IPS-20b (cell line): ENCODE measurements around the gene TMEM89.

ENCODE experiments used
- H3K27ac ChIP-seq: one replicate; pipeline ENCODE4 v1.5.1; 2013; ENCODE audit warnings: low read length
- H3K27me3 ChIP-seq: 2 replicates; pipeline ENCODE4 v1.6.1; 2013; ENCODE audit warnings: mild to moderate bottlenecking, low read length, inconsistent platforms; ENCODE audit not compliant: insufficient read depth
- H3K36me3 ChIP-seq: 2 replicates; pipeline ENCODE4 v1.6.1; 2013; ENCODE audit warnings: low read depth, mild to moderate bottlenecking, inconsistent platforms, low read length, moderate library complexity; ENCODE audit not compliant: insufficient read depth
- H3K4me1 ChIP-seq: 2 replicates; pipeline ENCODE4 v1.6.1; 2013; ENCODE audit warnings: mild to moderate bottlenecking, control low read depth, inconsistent platforms, low read length, moderate library complexity; ENCODE audit not compliant: insufficient read depth
- H3K4me3 ChIP-seq: 2 replicates; pipeline ENCODE4 v1.5.1; 2013; ENCODE audit warnings: mild to moderate bottlenecking, low read length, inconsistent platforms
- H3K9ac ChIP-seq: 2 replicates; pipeline ENCODE4 v1.6.1; 2013; ENCODE audit warnings: low read depth, mild to moderate bottlenecking, inconsistent platforms, low read length, moderate library complexity
- H3K9me3 ChIP-seq: 2 replicates; pipeline ENCODE4 v1.6.1; 2013; ENCODE audit warnings: mild to moderate bottlenecking, low read depth, low read length, inconsistent platforms; ENCODE audit not compliant: insufficient read depth

The TMEM89 gene

DNA sequence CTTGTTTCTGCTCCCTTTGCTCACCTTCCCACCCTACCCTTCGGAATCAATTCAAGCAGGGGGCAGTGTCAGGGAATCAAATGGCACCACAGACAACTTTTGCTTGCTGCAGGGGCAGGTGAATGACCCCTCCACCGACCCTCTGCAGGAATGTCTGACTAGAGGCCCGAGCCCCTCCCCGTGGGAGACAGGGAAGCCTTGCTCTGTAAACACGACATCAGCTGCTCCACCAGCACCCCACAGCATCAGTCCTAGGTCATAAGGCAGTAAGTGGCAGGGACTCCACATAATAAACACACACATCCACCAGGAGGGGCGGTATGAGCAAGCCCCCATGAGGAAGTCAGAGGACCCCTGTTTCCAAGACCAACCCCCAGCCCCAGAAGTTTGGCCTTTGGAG, 15.7 kb upstream of the TMEM89 start:
- H3K4me3 ChIP-seq = no peak overlapping the region
- peaks cover 15% of the 10 kb centered on the region; the same call in 1 of the 2 replicates for H3K4me1 ChIP-seq
- no peaks in the 10 kb centered on the region for H3K9me3 ChIP-seq
- H3K27ac ChIP-seq = no peak overlapping the region
- H3K36me3 ChIP-seq = peaks cover 36% of the 10 kb centered on the region
- H3K9ac ChIP-seq = no peak overlapping the region
- no peaks in the 10 kb centered on the region for H3K27me3 ChIP-seq

DNA sequence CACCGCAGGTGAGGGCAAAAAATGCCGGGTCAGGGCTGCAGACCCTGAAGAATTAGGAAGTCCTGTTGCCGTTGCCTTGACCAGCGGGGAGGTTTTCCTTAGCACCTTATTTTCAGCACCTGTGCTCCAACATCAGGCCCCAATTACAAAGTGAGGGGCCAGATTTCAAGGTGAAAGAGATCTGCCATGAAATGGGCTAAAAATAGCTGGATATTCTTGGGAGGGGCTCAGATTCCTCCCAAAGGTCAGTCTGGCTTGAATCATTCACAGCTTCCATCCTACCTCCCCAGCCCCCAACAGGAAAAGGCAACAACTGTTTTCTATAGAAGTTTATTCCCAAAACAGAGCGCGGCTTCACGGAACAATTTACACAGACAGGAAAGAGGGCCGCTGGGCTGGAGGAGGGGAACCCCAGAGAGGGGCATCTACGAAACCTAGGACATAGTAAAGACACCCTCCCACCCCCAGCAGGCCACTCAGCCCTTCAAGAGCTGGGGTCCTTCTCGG, 14.6 kb upstream of the TMEM89 start:
- H3K9ac ChIP-seq = peak overlapping the region; percentile 80; the same call in 1 of the 2 replicates
- no peaks in the 10 kb centered on the region for H3K27me3 ChIP-seq
- no peaks in the 10 kb centered on the region for H3K9me3 ChIP-seq
- H3K27ac ChIP-seq = peak overlapping the region; percentile 62
- peaks cover 15% of the 10 kb centered on the region; the same call in 1 of the 2 replicates for H3K4me1 ChIP-seq
- H3K36me3 ChIP-seq = peaks cover 42% of the 10 kb centered on the region
- peak overlapping the region; percentile 81 for H3K4me3 ChIP-seq

DNA sequence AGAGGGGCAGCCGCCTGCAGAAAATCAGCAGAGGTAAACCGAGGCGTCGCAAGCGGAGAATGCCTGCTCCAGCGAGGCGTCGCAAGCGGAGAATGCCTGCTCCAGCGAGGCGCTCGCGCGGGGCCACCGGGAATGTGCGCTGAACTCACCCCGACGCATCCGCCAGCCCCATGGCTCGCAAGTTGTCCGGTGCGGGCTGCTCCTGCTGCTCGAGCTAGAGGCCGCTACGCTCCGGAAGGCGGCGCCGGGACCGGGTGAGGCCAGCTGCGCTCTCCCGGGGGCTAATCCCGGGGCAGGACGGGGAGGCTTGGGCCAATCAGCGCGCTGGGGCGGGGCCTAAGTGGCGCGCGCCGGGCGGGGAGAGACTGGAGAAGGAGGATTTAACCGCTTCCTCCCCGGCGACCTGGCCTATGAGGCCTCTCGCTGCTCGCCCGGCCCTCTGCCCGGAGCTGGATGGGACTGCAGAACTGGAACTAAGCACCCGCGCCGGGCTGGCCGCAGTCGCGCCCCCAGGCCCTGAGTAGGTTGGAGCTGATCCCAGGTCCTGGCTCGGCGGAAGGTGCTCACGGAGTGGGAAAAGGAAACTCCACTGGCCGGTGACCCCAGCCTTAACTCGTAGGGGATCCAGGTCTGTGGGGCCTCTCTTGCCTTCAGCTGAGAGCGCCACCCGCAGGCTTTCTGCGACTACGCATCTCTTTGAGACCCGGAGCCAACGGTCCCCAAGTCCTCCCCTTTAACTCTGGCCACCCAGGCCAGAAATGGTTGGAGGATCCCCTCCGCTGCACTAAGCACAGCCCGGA, 13.9 kb upstream of the TMEM89 start, which contains the start of gene SLC26A6:
TSS of gene SLC26A6 (minus strand) at position 240 of the 800 bp plus-strand sequence. CDS start at position 172, 68 bp downstream.
- H3K4me1 ChIP-seq = peaks cover 15% of the 10 kb centered on the region; the same call in 1 of the 2 replicates
- peak within 1 kb of the TSS; percentile 80 for H3K9ac ChIP-seq
- H3K27me3 ChIP-seq = no peaks in the 10 kb centered on the region
- peaks cover 45% of the 10 kb centered on the region for H3K36me3 ChIP-seq
- peak within 1 kb of the TSS; percentile 62 for H3K27ac ChIP-seq
- no peaks in the 10 kb centered on the region for H3K9me3 ChIP-seq
- peak within 1 kb of the TSS; percentile 81 for H3K4me3 ChIP-seq

DNA sequence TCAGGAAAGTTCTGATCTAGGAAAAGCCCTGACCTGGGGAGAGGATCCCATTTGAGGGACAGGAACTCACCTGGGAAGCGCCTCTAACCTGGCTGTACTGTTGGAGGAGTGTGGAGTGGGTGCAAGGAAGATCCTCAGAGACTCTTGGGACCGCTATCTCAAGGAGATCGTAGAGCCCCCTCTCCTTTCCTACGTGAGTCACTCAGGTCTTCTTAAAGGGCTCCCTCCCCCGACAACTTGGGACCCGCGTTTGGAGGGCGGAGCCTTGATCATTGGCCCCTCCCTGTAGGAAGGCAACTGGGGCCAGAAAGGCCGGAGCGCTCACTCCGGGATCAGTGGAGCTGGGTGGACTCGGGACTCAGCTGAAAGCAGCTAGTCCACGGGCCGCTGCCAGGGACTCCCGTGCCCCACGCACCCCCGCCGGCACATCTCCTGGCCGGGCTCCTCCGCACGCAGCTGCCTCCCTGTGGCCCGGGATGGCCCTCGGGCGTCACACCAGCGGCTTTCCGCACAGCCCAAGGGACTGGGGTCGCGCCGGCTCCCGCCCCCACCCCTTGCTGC, 13.2 kb upstream of the TMEM89 start:
- Histone ChIP-seq H3K36me3 (peaks cover 49% of the 10 kb centered on the region), H3K4me3 (peak overlapping the region; percentile 81), H3K9ac (peak overlapping the region; percentile 80), H3K27ac (no peak overlapping the region), H3K27me3 (no peaks in the 10 kb centered on the region), H3K9me3 (no peaks in the 10 kb centered on the region), H3K4me1 (peaks cover 15% of the 10 kb centered on the region; the same call in 1 of the 2 replicates)

DNA sequence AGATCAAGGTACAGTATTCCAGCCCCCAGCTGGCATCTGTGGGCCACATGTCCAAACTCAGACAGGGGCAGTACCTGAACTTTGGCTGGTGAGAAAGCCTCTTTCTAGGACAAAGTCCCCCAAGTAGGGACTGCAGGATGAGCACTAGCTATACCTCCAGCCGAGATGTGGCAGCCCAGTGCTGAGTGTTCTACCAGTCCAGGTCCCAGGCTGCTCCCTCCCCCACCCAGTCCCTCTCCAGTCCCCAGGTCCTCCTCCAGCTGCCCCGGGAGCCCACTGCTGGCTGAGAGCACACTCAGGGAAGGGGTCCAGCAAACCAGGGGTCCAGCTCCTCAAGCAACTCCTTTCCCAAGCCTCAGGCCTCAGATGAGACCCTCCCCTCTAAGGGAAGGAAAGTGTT, 12.2 kb upstream of the TMEM89 start:
- no peak overlapping the region for H3K27ac ChIP-seq
- H3K4me1 ChIP-seq = peaks cover 15% of the 10 kb centered on the region; the same call in 1 of the 2 replicates

DNA sequence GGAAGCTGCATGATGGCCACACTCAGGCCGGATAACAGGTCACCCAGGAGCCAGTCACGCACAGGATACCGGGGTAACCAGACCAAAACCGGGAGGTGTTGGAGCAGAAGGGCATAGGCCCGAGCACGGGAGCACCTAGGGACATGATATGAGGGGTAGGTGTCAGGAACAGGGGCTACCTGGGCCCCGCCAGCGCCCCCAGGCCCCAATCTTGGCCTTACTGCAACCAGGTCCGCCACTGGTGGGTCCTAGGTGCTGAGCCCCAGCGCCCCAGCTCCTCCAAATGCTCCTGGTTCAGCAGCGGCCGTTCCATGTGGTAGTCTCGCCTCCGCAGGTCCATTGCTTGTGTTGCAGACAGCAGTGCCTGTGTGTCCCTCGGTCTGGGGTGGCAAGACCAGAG, 11.7 kb upstream of the TMEM89 start:
- Histone ChIP-seq H3K27ac (no peak overlapping the region), H3K4me3 (no peak overlapping the region), H3K4me1 (peaks cover 15% of the 10 kb centered on the region; the same call in 1 of the 2 replicates), H3K27me3 (no peaks in the 10 kb centered on the region), H3K36me3 (peaks cover 54% of the 10 kb centered on the region), H3K9ac (no peak overlapping the region), H3K9me3 (no peaks in the 10 kb centered on the region)

More for the DNA sequence above, 12.2 kb upstream of the TMEM89 start:
- Histone ChIP-seq H3K36me3 (peaks cover 49% of the 10 kb centered on the region), H3K4me3 (peak overlapping the region; percentile 81), H3K9me3 (no peaks in the 10 kb centered on the region), H3K27me3 (no peaks in the 10 kb centered on the region), H3K9ac (no peak overlapping the region)

DNA sequence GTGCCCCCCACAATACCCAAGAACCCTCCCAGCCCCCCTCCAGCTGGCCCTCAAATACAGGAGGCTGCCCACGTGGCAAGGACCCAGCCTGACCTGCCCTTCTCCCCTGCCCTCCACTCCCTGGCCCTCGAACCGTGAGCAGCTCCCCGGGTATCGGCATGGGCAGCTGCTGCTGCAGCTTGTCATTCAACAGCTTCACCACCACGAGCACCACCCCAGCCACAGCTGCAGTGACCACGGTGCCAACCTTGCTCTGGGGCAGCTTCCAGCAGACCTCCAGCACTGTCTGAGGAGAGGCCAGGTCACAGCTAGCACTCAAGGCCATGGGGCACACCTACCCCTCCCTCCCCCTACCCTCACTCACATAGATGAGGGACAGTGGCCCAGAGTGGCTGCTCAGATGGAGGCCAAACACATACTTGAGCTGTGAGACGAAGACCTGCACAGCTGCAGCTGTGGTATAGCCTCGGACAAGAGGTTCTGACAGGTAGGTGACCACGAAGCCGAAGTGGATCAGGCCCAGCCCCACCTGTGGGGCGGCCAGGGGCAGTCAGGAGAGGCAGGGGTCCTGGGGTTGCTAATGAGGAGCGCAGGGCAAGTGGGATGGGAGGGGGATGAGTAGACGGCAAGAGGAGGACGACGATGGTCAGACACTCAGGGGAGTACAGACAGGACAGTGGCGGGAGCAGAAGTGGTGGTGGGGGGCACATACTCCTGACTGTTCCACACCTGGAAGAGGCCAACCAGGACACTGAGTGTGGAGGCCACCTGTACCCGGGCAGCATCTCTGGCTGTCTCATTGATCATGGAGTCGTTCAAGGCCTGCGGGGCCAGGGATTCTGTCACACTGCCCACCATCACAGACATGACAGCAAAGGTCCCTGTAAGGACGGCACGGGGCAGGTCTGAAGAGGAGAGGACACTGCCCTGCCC, 10.2 kb upstream of the TMEM89 start:
- Histone ChIP-seq H3K27ac (no peak overlapping the region), H3K27me3 (no peaks in the 10 kb centered on the region), H3K9me3 (no peaks in the 10 kb centered on the region), H3K9ac (no peak overlapping the region), H3K4me3 (no peak overlapping the region), H3K36me3 (peaks cover 68% of the 10 kb centered on the region), H3K4me1 (peaks cover 7% of the 10 kb centered on the region; the same call in 1 of the 2 replicates)

DNA sequence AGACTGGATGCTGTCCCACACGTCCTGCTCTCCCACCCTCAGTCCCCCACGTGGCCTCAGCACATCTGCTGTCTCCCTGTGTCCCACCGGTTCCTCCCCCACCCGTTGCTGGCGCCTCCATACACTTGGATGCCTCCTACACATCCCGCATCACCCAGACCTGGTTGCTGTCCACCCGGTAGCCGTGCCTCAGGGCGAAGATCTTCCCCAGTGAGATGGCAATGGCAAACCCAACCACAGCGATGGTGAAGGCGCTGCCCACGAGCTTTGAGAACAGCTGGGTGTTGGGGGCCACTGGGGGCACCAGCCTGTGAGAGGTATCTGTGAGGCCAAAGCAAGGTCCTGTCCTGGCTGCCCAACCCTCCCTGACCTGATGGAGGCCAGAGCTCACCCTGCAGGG, 9.3 kb upstream of the TMEM89 start:
- Histone ChIP-seq H3K27ac (no peak overlapping the region), H3K4me1 (0 out of 2 replicates have a peak, but pooled peaks cover 2% of the 10 kb centered on the region), H3K9me3 (no peaks in the 10 kb centered on the region), H3K27me3 (no peaks in the 10 kb centered on the region), H3K36me3 (peaks cover 78% of the 10 kb centered on the region), H3K9ac (no peak overlapping the region), H3K4me3 (no peak overlapping the region)

DNA sequence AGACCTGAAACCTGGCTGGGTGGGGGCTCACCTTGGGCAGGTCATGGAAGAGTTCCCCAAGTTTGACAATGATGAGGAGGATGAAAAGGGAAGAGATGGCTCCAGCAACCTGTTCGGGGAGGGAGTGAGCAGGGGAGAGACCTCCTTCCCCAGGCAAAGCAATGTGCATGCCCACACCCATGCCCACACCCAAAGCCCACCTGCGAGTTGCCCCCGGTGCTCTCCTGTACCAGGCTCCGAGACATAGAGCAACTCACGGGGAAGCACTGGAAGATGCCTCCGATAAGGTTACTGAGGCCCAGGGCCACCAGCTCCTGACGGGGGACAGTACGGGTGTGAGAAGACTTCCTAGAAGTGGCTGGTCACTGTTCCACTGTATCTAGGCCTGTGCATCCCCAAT, 8.8 kb upstream of the TMEM89 start:
- no peak overlapping the region for H3K9ac ChIP-seq
- peaks cover 82% of the 10 kb centered on the region for H3K36me3 ChIP-seq
- H3K27me3 ChIP-seq = no peaks in the 10 kb centered on the region

DNA sequence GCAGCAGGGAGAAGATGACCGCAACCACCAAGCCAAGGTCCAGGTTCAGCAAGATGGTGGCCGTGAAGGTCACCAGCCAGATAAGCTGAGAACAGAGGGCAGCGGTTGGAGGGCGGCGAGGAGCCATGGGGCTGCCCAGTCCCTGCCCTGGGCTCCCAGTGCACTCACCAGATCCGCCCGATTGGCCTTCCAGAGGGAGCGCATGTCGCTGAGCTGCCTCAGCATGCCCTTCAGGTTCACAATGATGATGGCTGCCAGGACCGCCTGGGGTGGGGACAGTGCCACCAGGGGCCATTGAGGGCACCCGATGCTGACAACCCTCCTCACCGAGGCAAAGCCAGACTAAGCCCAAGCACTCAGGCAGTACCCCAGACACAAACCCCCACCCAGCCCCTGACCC, 8.3 kb upstream of the TMEM89 start:
- Histone ChIP-seq H3K4me1 (0 out of 2 replicates have a peak, but pooled peaks cover 2% of the 10 kb centered on the region), H3K27me3 (no peaks in the 10 kb centered on the region), H3K9ac (no peak overlapping the region), H3K4me3 (no peak overlapping the region), H3K9me3 (no peaks in the 10 kb centered on the region), H3K36me3 (peaks cover 86% of the 10 kb centered on the region), H3K27ac (no peak overlapping the region)

More for the DNA sequence above, 8.8 kb upstream of the TMEM89 start:
- Histone ChIP-seq H3K4me3 (no peak overlapping the region), H3K27ac (no peak overlapping the region), H3K4me1 (0 out of 2 replicates have a peak, but pooled peaks cover 2% of the 10 kb centered on the region), H3K9me3 (no peaks in the 10 kb centered on the region)
